GM23338 (cell line): Measurements from ENCODE around the gene NAGA. TPM values are rescaled to one million over a fixed set of nuclear protein-coding genes. Genes with fewer than 3 reads are reported as not detected.

Experiments
- ATAC-seq: fragments of 200-7000 bp; cut with Tn5 transposase; 3 replicates; pipeline ENCODE4 v1.9.1; 2020
- DNase-seq: peaks from one replicate; pipeline ENCODE4 v3.0.0-alpha.2; 2015; ENCODE audit warnings: low spot score
- H2AFZ ChIP-seq: fragments of 200-600 bp; sonication (generic); 2 replicates; pipeline ENCODE4 v1.8.0; 2016; ENCODE audit warnings: antibody characterized with exemption, mild to moderate bottlenecking, moderate library complexity
- H3F3A ChIP-seq: fragments of 200-600 bp; sonication (generic); replicated peaks from 2 replicates; pipeline ENCODE4 v1.8.0; 2017; ENCODE audit warnings: antibody characterized with exemption, mixed run types, low read depth
- H3K27ac ChIP-seq: fragments of 200-600 bp; sonication (generic); 2 replicates; pipeline ENCODE4 v1.6.1; 2016; ENCODE audit warnings: low read depth
- H3K27me3 ChIP-seq: fragments of 200-600 bp; sonication (generic); 2 replicates; pipeline ENCODE4 v1.8.0; 2016; ENCODE audit warnings: mild to moderate bottlenecking, mixed run types, moderate library complexity; ENCODE audit not compliant: insufficient read depth
- H3K36me3 ChIP-seq: fragments of 200-600 bp; sonication (generic); 2 replicates; pipeline ENCODE4 v1.8.0; 2016; ENCODE audit warnings: mild to moderate bottlenecking; ENCODE audit not compliant: insufficient read depth
- H3K4me1 ChIP-seq: fragments of 200-600 bp; sonication (generic); 2 replicates; pipeline ENCODE4 v1.8.0; 2016; ENCODE audit warnings: mild to moderate bottlenecking, moderate library complexity; ENCODE audit not compliant: insufficient read depth
- H3K4me2 ChIP-seq: fragments of 200-600 bp; sonication (generic); 2 replicates; pipeline ENCODE4 v1.7.1; 2017; ENCODE audit warnings: mixed run types
- H3K4me3 ChIP-seq: fragments of 200-600 bp; sonication (generic); 2 replicates; pipeline ENCODE4 v1.6.1; 2016; ENCODE audit warnings: mixed run types
- H3K79me2 ChIP-seq: fragments of 200-600 bp; sonication (generic); replicated peaks from 2 replicates; pipeline ENCODE4 v1.8.0; 2017; ENCODE audit warnings: mild to moderate bottlenecking; ENCODE audit not compliant: insufficient read depth
- H3K9me2 ChIP-seq: fragments of 200-600 bp; sonication (generic); 2 replicates; pipeline ENCODE4 v1.8.0; 2017; ENCODE audit not compliant: insufficient read depth
- H4K20me1 ChIP-seq: fragments of 200-600 bp; sonication (generic); replicated peaks from 2 replicates; pipeline ENCODE4 v1.8.0; 2017; ENCODE audit warnings: mild to moderate bottlenecking; ENCODE audit not compliant: insufficient read depth
- H3K27ac Mint-ChIP-seq: 2 replicates; pipeline ENCODE4 v1.8.0; 2020; ENCODE audit warnings: inconsistent platforms, mild to moderate bottlenecking, moderate library complexity, mixed read lengths
- H3K27me3 Mint-ChIP-seq: 3 replicates; pipeline ENCODE4 v1.8.0; 2022; ENCODE audit warnings: low read depth, mild to moderate bottlenecking, moderate library complexity, mixed read lengths, inconsistent platforms; ENCODE audit not compliant: insufficient read depth, poor library complexity
- H3K36me3 Mint-ChIP-seq: 3 replicates; pipeline ENCODE4 v1.8.0; 2021; ENCODE audit warnings: low read depth, mild to moderate bottlenecking, inconsistent platforms, moderate library complexity, mixed read lengths
- H3K4me1 Mint-ChIP-seq: 3 replicates; pipeline ENCODE4 v1.8.0; 2020; ENCODE audit warnings: mild to moderate bottlenecking, inconsistent platforms, mixed read lengths
- H3K4me3 Mint-ChIP-seq: 3 replicates; pipeline ENCODE4 v1.8.0; 2021; ENCODE audit warnings: moderate library complexity, mild to moderate bottlenecking, inconsistent platforms, mixed read lengths
- H3K9me3 Mint-ChIP-seq: 3 replicates; pipeline ENCODE4 v1.8.0; 2020; ENCODE audit warnings: moderate library complexity, mild to moderate bottlenecking, inconsistent platforms, mixed read lengths
- CREB1 ChIP-seq: fragments of 250-450 bp; sonication (Bioruptor Pico); IDR thresholded peaks from 2 replicates; pipeline ENCODE4 v1.5.0; 2020; ENCODE audit warnings: low read depth, mild to moderate bottlenecking, moderate library complexity
- CTCF ChIP-seq, 2 experiments: fragments of 200-600 bp in 1 of 2; sonication (generic) in 1 of 2; conservative IDR thresholded peaks; 2 replicates each; pipeline versions ENCODE4 v1.5.1 to v1.6.1; 2016 to 2017; ENCODE audit warnings: antibody characterized with exemption in 2 of 2, low read depth in 2 of 2, mild to moderate bottlenecking in 2 of 2, moderate library complexity in 1 of 2
- EZH2phosphoT487 ChIP-seq: fragments of 200-600 bp; sonication (generic); IDR thresholded peaks from one replicate; pipeline ENCODE4 v1.8.1; 2018; ENCODE audit warnings: antibody characterized with exemption; ENCODE audit not compliant: unreplicated experiment
- JUNB ChIP-seq: IDR thresholded peaks from one replicate; pipeline ENCODE4 v1.6.1; 2016; ENCODE audit warnings: antibody characterized with exemption; ENCODE audit not compliant: unreplicated experiment
- NANOG ChIP-seq: IDR thresholded peaks from 2 replicates; pipeline ENCODE4 v1.6.1; 2016; ENCODE audit warnings: antibody characterized with exemption, borderline replicate concordance
- POLR2AphosphoS5 ChIP-seq: IDR thresholded peaks from 2 replicates; pipeline ENCODE4 v1.6.1; 2016; ENCODE audit warnings: antibody characterized with exemption, low read depth
- REST ChIP-seq: IDR thresholded peaks from one replicate; pipeline ENCODE4 v1.6.1; 2018; ENCODE audit warnings: antibody characterized with exemption; ENCODE audit not compliant: unreplicated experiment
- STAT1 ChIP-seq: IDR thresholded peaks from one replicate; pipeline ENCODE4 v1.6.1; 2016; ENCODE audit warnings: antibody characterized with exemption; ENCODE audit not compliant: unreplicated experiment
- ZNF114 ChIP-seq: fragments of 250-450 bp; sonication (Bioruptor Pico); IDR thresholded peaks from 2 replicates; pipeline ENCODE4 v1.5.0; 2020; ENCODE audit warnings: mild to moderate bottlenecking, moderate library complexity
- ZNF462 ChIP-seq: fragments of 250-450 bp; sonication (Bioruptor Pico); IDR thresholded peaks from 2 replicates; pipeline ENCODE4 v1.5.0; 2020; ENCODE audit warnings: mild to moderate bottlenecking, moderate library complexity
- polyA plus RNA-seq: library from polyadenylated mRNA; unstranded; fragments of >200 nt; fragmentation: Nextera tagmentation; extraction: Ambion mirVana; gene quantifications from 2 replicates; pipeline ENCODE4 v1.2.1, GENCODE V29; 2016
- total RNA-seq: library from RNA; depleted of rRNA; stranded (reverse); fragments of >200 nt; shearing (Covaris generic); gene quantifications from 2 replicates; pipeline ENCODE4 v1.2.3, GENCODE V29; 2014

The NAGA gene
- total and polyA plus RNA-seq, 2 experiments from 2014 or later = 6.3 to 21.4 TPM

GRCh38 chr22:42025421-42025820 is 45.2 kb downstream of the NAGA start:
- TF ChIP-seq NANOG = no peak
- TF ChIP-seq JUNB = no peak
- no peak for TF ChIP-seq STAT1
- TF ChIP-seq REST = no peak
- TF ChIP-seq POLR2AphosphoS5 = no peak
- no peak for TF ChIP-seq EZH2phosphoT487
- TF ChIP-seq ZNF114 = no peak
- Histone ChIP-seq H3K27ac (no peak overlapping the region), H2AFZ (no peak overlapping the region), H3K4me3 (no peak overlapping the region), H3K4me1 (no peaks in the 10 kb centered on the region), H3K4me2 (no peak overlapping the region), H3K36me3 (no peaks in the 10 kb centered on the region), H3K27me3 (no peaks in the 10 kb centered on the region), H3F3A (no peaks in the 10 kb centered on the region), H4K20me1 (no peaks in the 10 kb centered on the region), H3K79me2 (no peaks in the 10 kb centered on the region), H3K9me2 (peaks cover 5% of the 10 kb centered on the region; the same call in 1 of the 2 replicates)
- no peak for ATAC-seq
- Mint-ChIP-seq H3K4me1 (no peaks in the 10 kb centered on the region; the same call in 2 of the 3 replicates), H3K27ac (no peak overlapping the region), H3K9me3 (no peaks in the 10 kb centered on the region), H3K36me3 (no peaks in the 10 kb centered on the region), H3K4me3 (no peak overlapping the region), H3K27me3 (peaks cover 3% of the 10 kb centered on the region)
- no peak for DNase-seq

GRCh38 chr22:42022162-42022847 is 48.3 kb downstream of the NAGA start:
- Histone ChIP-seq H3K4me1 (no peaks in the 10 kb centered on the region), H4K20me1 (no peaks in the 10 kb centered on the region), H3K27me3 (no peaks in the 10 kb centered on the region), H3K4me2 (no peak overlapping the region), H3K27ac (no peak overlapping the region), H3K4me3 (no peak overlapping the region), H3F3A (no peaks in the 10 kb centered on the region), H3K9me2 (0 out of 2 replicates have a peak, but pooled peaks cover 5% of the 10 kb centered on the region), H3K36me3 (no peaks in the 10 kb centered on the region), H2AFZ (0 out of 2 replicates have a peak overlapping the region, but pooled peaks have one; percentile 5), H3K79me2 (no peaks in the 10 kb centered on the region)
- no peaks in the 10 kb centered on the region for H3K9me3 Mint-ChIP-seq
- DNase-seq = no peak
- no peak overlapping the region for H3K4me3 Mint-ChIP-seq
- ATAC-seq = no peak
- H3K27me3 Mint-ChIP-seq = peaks cover 4% of the 10 kb centered on the region
- no peaks in the 10 kb centered on the region for H3K36me3 Mint-ChIP-seq
- H3K4me1 Mint-ChIP-seq = no peaks in the 10 kb centered on the region; the same call in 2 of the 3 replicates
- H3K27ac Mint-ChIP-seq = no peak overlapping the region
- no peak for TF ChIP-seq ZNF462 (CRISPR knock-in tag)
- TF ChIP-seq CTCF (conservative IDR thresholded peaks at IDR 0.05; ENCODE audit: low read depth in 2 of 2) = no peak
- TF ChIP-seq CREB1 (CRISPR knock-in tag) = no peak
- no peak for TF ChIP-seq POLR2AphosphoS5
- TF ChIP-seq NANOG = no peak
